ENCODE results near the gene ITPRID2. TPM values are rescaled to one million over a fixed set of nuclear protein-coding genes. Genes with fewer than 3 reads are reported as not detected.

Gene ITPRID2
- total and polyA plus RNA-seq, 7 donors = 70.9 to 135 (median 87.4) TPM

- no peak for TF ChIP-seq CTCF (IDR thresholded peaks at IDR 0.05)
- no peak for TF ChIP-seq POLR2A (IDR thresholded peaks at IDR 0.05)
- TF ChIP-seq POLR2AphosphoS5 (IDR thresholded peaks at IDR 0.05) = no peak
- TF ChIP-seq EP300 (IDR thresholded peaks at IDR 0.05) = no peak
- H3K27me3 ChIP-seq = no peaks in the 10 kb centered on the region
- no peak overlapping the region for H3K4me3 ChIP-seq
- DNase-seq = no peak
- 77 to 86% methylated on average over 1 of the region's 1 CpG for WGBS, 2 donors
- no peaks in the 10 kb centered on the region for H3K4me1 ChIP-seq
- H3K9me3 ChIP-seq = no peaks in the 10 kb centered on the region
- no peaks in the 10 kb centered on the region for H3K36me3 ChIP-seq
- intact Hi-C loops (cut with DNase I) = no loop called here
- no peak overlapping the region for H3K27ac ChIP-seq
Measured at GRCh38 chr2:181884601-181885000, 6.9 kb upstream of the ITPRID2 start.

GRCh38 chr2:181885096-181885495 lies 6.4 kb upstream of the ITPRID2 start:
- WGBS, 2 donors = 59 to 61% methylated on average over 2 of the region's 2 CpGs
- intact Hi-C loops (cut with DNase I) = no loop called here
- H3K27ac ChIP-seq = no peak overlapping the region

GRCh38 chr2:181886192-181886591 lies 5.3 kb upstream of the ITPRID2 start:
- no peaks in the 10 kb centered on the region for H3K27me3 ChIP-seq
- H3K36me3 ChIP-seq = no peaks in the 10 kb centered on the region
- intact Hi-C loops (cut with DNase I) = no loop called here
- no peak for DNase-seq
- no peaks in the 10 kb centered on the region for H3K9me3 ChIP-seq
- no peak overlapping the region for H3K4me3 ChIP-seq
- H3K27ac ChIP-seq = no peak overlapping the region
- TF ChIP-seq EP300 (IDR thresholded peaks at IDR 0.05) (no peak), POLR2A (IDR thresholded peaks at IDR 0.05) (no peak), CTCF (IDR thresholded peaks at IDR 0.05) (no peak), POLR2AphosphoS5 (IDR thresholded peaks at IDR 0.05) (no peak)
- H3K4me1 ChIP-seq = peaks cover 0 to 11% (median 5%) of the 10 kb centered on the region in 4 donors
- 36 to 66% methylated on average over 4 of the region's 4 CpGs for WGBS, 2 donors

More at GRCh38 chr2:181885096-181885495, 6.4 kb upstream of the ITPRID2 start:
- Histone ChIP-seq H3K4me1 (peaks cover 0 to 2% (median 0%) of the 10 kb centered on the region in 4 donors), H3K27me3 (no peaks in the 10 kb centered on the region), H3K36me3 (no peaks in the 10 kb centered on the region), H3K9me3 (no peaks in the 10 kb centered on the region), H3K4me3 (no peak overlapping the region)
- TF ChIP-seq POLR2A (IDR thresholded peaks at IDR 0.05) (no peak), EP300 (IDR thresholded peaks at IDR 0.05) (no peak)
- no peak for DNase-seq

- Histone ChIP-seq H3K27me3 (no peaks in the 10 kb centered on the region), H3K9me3 (no peaks in the 10 kb centered on the region), H3K36me3 (no peaks in the 10 kb centered on the region), H3K27ac (no peak overlapping the region), H3K4me3 (no peak overlapping the region), H3K4me1 (peaks cover 0 to 12% (median 6%) of the 10 kb centered on the region in 4 donors)
- DNase-seq = no peak
- intact Hi-C loops (cut with DNase I) = no loop called here
- TF ChIP-seq POLR2A (IDR thresholded peaks at IDR 0.05) (no peak), POLR2AphosphoS5 (IDR thresholded peaks at IDR 0.05) (no peak), EP300 (IDR thresholded peaks at IDR 0.05) (no peak), CTCF (IDR thresholded peaks at IDR 0.05) (no peak)
- 63 to 84% methylated on average over 2 of the region's 2 CpGs for WGBS, 2 donors
Measured at GRCh38 chr2:181887045-181887444, 4.5 kb upstream of the ITPRID2 start.

- no peaks in the 10 kb centered on the region for H3K27me3 ChIP-seq
- no peaks in the 10 kb centered on the region for H3K36me3 ChIP-seq
- intact Hi-C loops (cut with DNase I) = loop anchor here (5.0 to 10.0 kb wide), 3 partner anchors 185 to 1882 kb away; partner anchors contain the start of genes CWC22 and UBE2E3
- TF ChIP-seq CTCF (IDR thresholded peaks at IDR 0.05) (no peak), EP300 (IDR thresholded peaks at IDR 0.05) (no peak), POLR2AphosphoS5 (IDR thresholded peaks at IDR 0.05) (no peak), POLR2A (IDR thresholded peaks at IDR 0.05) (no peak)
- H3K4me1 ChIP-seq = peaks cover 0 to 32% (median 18%) of the 10 kb centered on the region in 4 donors
- H3K27ac ChIP-seq = peak overlapping the region in 1 of 4 donors; percentile 13
- H3K9me3 ChIP-seq = no peaks in the 10 kb centered on the region
- no peak overlapping the region for H3K4me3 ChIP-seq
- DNase-seq = no peak
Measured at GRCh38 chr2:181889776-181890175, 1.8 kb upstream of the ITPRID2 start.
